ENCODE measurements around the gene CCP110. TPM values are rescaled to one million over a fixed set of nuclear protein-coding genes. Genes with fewer than 3 reads are reported as not detected.

Gene CCP110
- total RNA-seq, 1 experiment from 2014 or later: 21.6 TPM

- Mint-ChIP-seq H3K36me3 (ENCODE audit: insufficient read depth in 1 of 3, low read depth in 3 of 3) (peaks cover 25 to 65% (median 60%) of the 10 kb centered on the region in 3 experiments), H3K4me1 (no peaks in the 10 kb centered on the region), H3K4me3 (no peak overlapping the region), H3K27ac (no peak overlapping the region), H3K9me3 (no peaks in the 10 kb centered on the region), H3K27me3 (ENCODE audit: low read depth) (no peaks in the 10 kb centered on the region)
- Histone ChIP-seq H3K18ac (ENCODE audit: insufficient read length, low read depth, low read length) (no peak overlapping the region), H3K79me1 (ENCODE audit: insufficient read depth, low read depth, low read length, poor library complexity, severe bottlenecking) (no peaks in the 10 kb centered on the region), H2BK20ac (ENCODE audit: low read depth, low read length, poor library complexity, severe bottlenecking) (no peak overlapping the region), H3K9ac (ENCODE audit: extremely low read depth, insufficient read length, low read length) (no peak overlapping the region), H3K14ac (ENCODE audit: insufficient read depth, low read length) (no peak overlapping the region), H3K9me3 (ENCODE audit: control insufficient read depth, low read depth, low read length) (no peaks in the 10 kb centered on the region), H2AFZ (ENCODE audit: low read length) (no peak overlapping the region), H4K20me1 (ENCODE audit: control insufficient read depth, insufficient read depth, insufficient read length) (no peaks in the 10 kb centered on the region), H2BK12ac (ENCODE audit: insufficient read length, low read depth, low read length) (no peak overlapping the region), H4K8ac (replicated peaks; ENCODE audit: insufficient read length, low read depth, low read length) (no peak overlapping the region), H4K5ac (ENCODE audit: insufficient read length, low read depth, low read length) (no peak overlapping the region), H3K4me2 (ENCODE audit: insufficient read depth, insufficient read length, low read length) (no peak overlapping the region), H2AK5ac (ENCODE audit: insufficient read length, low read length) (no peak overlapping the region), H3K27ac (ENCODE audit: insufficient read length, low read depth, low read length) (no peak overlapping the region), H3K23ac (ENCODE audit: insufficient read length, low read depth, low read length) (no peak overlapping the region), H3K4me1 (ENCODE audit: insufficient read depth, low read length) (no peaks in the 10 kb centered on the region), H4K91ac (ENCODE audit: insufficient read length, low read depth, low read length) (no peak overlapping the region), H3T11ph (ENCODE audit: low read length) (no peak overlapping the region), H2BK120ac (ENCODE audit: low read depth, low read length, poor library complexity, severe bottlenecking) (no peak overlapping the region), H3K23me2 (ENCODE audit: insufficient read length, low read depth, low read length, poor library complexity, severe bottlenecking) (no peaks in the 10 kb centered on the region), H3K27me3 (ENCODE audit: insufficient read depth, low read length) (no peaks in the 10 kb centered on the region), H3K79me2 (ENCODE audit: insufficient read depth, low read length) (no peaks in the 10 kb centered on the region), H3K4ac (ENCODE audit: low read depth, low read length) (no peak overlapping the region), H2BK15ac (ENCODE audit: low read depth, low read length) (no peak overlapping the region), H2BK5ac (ENCODE audit: insufficient read length, low read length) (no peak overlapping the region), H3K56ac (ENCODE audit: insufficient read length, low read depth, low read length) (no peak overlapping the region)
- no peak for TF ChIP-seq CTCF (conservative IDR thresholded peaks at IDR 0.05)
- WGBS (ENCODE audit: extremely low coverage, insufficient read length, low lambda C conversion rate): no CpG with 5 or more reads among the region's 4 CpGs
- no peak for DNase-seq
Observed at GRCh38 chr16:19506965-19507364, 16.8 kb upstream of the CCP110 start.

Measured in H9 (cell line).